GM18505 (cell line): ENCODE measurements around the gene IFI30.
"Not testable (repeated sequence)": the region's sequence is repeated elsewhere in the genome, so short reads cannot be mapped to it uniquely, and the experiment has no call there.

Source experiments
- ATAC-seq: cut with Tn5 transposase; IDR thresholded peaks from one replicate; pipeline ENCODE4 v1.9.1; 2021; ENCODE audit not compliant: unreplicated experiment
- POLR2A ChIP-seq: IDR thresholded peaks from 4 replicates; pipeline ENCODE4 v1.6.1; 2011; ENCODE audit warnings: borderline replicate concordance; ENCODE audit not compliant: insufficient read depth, insufficient read length; ENCODE audit errors: extremely low read depth

The IFI30 gene

DNA sequence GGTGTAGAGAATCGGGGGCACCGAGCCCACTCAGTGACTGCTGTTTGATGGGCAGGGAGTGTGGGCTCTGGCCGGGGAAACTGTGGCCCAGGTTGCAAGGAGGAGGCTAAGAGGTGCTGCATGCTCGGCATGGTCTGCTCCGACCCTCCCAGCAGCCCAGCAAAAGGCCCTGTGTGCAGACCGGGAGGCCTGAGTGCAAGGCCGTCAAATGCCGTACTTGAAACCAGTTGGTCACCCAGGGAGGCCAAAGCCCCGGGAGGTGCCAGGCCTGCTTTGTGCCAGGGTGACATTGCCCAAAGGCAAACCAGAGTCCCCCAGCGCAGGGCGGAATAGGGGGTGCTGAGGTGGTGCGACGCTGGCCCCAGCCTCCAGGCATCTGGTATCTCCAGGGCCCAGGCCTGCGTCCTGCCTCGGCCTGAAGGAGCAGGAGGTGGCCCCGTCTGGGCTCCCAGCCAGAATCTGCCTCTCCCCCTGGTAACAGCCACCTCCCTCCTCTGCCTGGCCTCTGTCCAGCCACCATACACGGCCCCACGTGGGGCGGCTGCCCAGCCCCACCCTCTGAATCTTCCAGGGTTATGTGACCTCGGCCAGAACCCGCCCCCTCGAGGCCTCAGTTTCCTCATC lies 16.7 kb upstream of the IFI30 start:
- no peak for ATAC-seq

DNA sequence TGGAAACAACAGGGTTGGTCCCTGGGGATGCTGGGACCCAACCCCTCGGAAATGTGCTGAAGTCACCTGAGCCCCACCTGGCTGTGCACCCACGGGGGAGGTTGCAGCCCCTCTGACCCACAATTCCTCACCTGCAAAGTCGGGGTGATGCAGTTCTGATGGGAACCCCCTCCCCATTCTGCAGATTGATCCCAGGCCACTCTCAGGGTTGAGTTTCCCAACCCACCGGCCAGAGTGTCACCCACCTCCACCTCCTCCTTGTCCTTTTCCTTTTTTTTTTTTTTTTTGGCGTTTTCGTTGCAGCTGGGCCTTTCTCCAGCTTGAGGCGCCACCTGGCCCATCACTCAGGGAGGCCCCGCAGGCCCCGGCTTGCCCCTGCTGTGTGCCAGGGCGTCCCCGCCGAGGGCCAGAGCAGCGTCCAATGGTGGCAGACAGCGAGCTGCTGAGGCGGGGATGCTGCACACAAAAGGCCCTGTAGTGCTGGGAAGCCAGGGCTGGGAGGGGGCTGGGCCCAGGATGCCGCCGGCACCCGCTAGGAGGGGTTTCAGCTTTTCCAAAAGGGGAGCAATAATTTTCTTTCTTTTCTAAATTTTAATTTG lies 16.0 kb upstream of the IFI30 start:
- no peak for TF ChIP-seq POLR2A
- ATAC-seq, result no peak

More for the DNA sequence above, 16.7 kb upstream of the IFI30 start:
- no peak for TF ChIP-seq POLR2A

DNA sequence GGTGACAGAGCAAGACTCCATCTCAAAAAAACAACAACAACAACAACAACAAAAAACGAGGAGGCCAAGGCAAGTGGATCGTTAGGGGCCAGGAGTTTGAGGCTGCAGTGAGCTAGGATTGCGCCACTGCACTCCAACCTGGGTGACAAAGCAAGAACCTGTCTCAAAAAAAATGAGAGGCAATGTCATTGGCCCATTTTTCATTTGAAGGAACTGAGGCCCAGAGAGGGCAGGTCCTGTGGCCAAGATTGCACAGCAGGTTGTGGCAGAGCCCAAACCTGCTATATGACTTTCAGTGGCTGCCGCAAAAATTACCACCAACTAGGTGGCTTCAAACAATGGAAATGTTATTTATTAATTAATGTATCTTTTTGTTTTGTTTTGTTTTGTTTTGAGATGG lies 15.1 kb upstream of the IFI30 start:
- ATAC-seq, result no peak
- no peak for TF ChIP-seq POLR2A

DNA sequence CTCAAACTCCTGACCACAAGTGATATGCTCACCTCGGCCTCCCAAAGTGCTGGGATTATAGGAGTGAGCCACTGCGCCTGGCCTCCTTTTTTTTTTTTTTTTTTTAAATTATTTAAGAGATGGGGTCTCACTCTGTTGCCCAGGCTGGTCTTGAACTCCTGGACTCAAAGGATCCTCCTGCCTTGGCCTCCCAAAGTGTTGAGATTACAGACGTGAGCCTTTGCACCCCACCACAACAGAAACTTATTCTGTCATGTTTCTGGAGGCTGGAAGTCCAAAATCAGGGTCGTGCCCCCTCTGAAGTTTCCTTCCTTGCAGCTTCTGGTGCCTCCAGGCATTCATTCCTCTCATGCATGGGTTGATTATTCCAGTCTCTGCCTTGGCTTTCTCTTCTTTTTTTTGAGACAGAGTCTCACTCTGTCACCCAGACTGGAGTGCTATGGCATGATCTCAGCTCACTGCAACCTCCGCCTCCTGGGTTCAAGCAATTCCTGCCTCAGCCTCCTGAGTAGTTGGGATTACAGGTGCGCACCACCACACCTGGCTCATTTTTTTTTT lies 14.5 kb upstream of the IFI30 start:
- not testable (repeated sequence) for ATAC-seq

DNA sequence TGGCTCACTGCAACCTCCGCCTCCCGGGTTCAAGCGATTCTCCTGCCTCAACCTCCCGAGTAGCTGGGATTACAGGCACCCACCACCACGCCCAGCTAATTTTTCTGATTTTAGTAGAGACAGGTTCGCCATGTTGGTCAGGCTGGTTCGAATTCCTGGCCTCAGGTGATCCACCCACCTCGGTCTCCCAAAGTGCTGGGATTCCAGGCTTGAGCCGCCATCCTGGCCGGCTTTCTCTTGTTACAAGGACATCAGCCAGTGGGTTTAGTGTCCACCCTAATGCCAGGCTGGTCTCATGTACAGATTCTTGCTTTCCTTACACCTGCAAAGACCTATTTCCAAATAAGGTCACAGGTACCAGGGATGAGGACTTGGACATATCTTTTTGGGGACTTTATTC lies 13.8 kb upstream of the IFI30 start:
- no peak for ATAC-seq
- no peak for TF ChIP-seq POLR2A

DNA sequence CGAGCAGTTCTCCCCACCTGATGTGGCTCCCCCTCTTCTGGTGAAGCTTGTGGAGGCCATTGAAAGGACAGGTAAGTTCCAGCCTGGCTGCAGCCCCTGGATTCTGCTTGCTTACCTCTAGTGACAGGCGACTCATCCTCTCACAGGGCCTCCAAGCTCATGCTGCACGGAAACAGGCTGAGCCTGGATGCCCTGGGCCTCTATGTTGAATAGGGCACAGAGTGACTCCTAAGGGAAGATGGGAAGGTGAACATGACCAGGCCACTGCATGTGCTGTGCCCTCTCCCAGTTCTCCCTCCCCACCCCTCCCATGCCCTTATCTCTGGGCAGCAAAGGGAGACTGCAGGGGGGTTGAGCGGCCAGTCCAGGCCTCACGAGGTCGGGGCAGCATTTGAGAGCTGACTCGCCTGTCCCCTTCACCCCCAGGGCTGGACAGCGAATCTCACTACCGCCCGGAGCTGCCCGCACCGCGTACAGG lies 13.1 kb upstream of the IFI30 start:
- no peak for ATAC-seq
- TF ChIP-seq POLR2A, result no peak

DNA sequence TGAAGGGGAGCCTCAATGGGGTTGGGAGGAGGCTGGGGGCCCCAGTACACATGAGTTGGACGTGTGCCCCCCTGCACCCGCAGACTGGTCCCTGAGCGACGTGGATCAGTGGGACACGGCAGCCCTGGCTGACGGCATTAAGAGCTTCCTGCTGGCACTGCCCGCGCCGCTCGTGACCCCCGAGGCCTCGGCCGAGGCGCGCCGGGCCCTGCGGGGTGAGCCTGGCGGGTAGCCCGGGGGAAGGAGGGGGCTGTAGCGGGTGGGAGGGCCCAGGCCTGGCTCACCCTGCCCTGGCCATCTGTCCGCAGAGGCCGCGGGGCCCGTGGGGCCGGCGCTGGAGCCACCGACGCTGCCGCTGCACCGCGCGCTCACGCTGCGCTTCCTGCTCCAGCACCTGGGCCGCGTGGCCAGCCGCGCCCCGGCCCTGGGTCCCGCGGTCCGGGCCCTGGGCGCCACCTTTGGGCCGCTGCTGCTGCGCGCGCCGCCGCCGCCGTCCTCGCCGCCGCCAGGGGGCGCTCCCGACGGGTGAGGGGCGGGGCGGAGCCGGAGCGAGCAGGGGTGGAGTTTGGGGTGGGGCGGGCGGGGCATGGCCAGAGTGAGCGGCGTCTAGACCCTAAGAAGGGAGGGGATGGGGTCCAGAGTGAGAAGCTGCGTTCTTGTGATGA lies 12.5 kb upstream of the IFI30 start:
- ATAC-seq, result peak; percentile 70
- peak; percentile 74 for TF ChIP-seq POLR2A

DNA sequence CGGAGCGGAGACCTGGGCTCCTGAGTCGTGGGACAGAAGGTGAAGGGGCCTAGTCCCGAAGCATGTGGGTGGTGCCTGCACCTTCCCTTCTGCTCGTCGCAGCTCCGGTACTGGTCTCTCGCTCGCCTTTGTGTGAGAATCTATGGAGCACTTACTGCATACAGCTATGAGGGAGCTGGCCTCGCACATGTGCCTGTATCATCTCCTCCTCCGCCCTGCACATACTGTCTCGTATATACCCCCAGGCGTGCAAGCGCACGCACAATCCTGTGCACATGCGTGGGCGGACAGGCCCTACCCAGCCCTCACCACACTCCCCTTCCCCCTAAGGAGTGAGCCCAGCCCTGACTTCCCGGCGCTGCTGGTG lies 12.0 kb upstream of the IFI30 start:
- ATAC-seq, result no peak

DNA sequence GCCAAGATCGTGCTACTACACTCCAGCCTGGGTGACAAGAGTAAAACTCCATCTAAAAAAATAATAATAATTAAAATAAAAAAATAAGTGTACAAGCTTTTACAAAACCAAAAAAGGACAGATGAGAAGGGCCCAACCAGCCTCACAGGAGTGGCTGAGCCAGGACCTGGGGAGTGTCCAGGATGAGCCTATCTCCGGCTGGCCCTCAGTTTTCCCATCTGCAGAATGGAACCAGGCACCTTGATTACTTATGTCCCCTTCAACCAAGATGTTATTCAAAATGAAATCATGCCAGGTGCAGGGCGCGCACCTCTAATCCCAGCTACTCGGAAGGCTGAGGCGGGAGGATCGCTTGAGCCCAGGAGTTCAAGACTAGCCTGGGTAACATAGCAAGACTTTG lies 9.5 kb upstream of the IFI30 start:
- ATAC-seq, result no peak
- TF ChIP-seq POLR2A, result no peak

More for the DNA sequence above, 12.0 kb upstream of the IFI30 start:
- TF ChIP-seq POLR2A, result no peak

DNA sequence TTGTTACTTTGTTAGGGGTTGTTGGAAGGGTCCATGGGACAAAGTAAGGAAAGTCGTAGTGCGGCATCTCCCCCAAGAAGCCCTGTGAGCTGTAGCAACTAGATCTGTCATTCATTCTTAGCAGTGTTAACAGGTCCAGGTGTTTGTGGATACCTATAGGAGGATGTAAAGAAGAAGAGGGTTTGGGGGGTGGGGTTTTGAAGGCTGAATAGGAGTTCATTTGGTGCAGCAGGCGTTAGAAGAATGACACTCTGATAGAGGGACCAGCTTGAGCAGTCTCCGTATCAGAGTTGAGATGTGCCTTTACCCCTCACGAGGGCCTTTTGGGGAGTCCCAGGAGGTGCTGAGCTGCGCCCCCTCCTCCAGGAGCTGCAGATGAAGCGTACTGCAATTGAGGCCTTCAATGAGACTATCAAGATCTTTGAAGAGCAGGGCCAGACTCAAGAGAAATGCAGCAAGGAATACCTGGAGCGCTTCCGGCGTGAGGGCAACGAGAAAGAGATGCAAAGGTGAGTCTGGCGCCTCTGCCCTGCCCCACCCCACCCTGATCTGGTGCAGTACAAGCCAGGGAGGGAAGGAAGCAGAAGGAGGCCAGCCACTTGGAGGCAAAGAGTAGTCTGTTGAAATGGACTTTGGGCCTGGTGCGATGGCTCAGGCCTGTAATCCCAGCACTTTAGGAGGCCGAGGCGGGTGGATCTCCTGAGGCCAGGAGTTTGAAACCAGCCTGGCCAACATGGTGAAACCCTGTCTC lies 7.6 kb upstream of the IFI30 start:
- ATAC-seq, result no peak
- no peak for TF ChIP-seq POLR2A

DNA sequence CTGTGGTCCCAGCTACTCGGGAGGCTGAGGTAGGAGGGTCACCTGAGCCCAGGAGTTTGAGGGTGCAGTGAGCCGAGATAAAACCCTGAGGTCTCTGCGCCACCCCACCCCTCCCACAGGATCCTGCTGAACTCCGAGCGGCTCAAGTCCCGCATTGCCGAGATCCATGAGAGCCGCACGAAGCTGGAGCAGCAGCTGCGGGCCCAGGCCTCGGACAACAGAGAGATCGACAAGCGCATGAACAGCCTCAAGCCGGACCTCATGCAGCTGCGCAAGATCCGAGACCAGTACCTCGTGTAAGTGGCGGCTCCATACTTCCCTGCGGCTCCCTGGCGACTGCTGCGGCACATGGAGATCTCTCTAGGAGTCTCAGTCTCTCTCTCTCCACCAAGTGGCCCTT lies 6.6 kb upstream of the IFI30 start:
- TF ChIP-seq POLR2A, result no peak
- no peak for ATAC-seq

DNA sequence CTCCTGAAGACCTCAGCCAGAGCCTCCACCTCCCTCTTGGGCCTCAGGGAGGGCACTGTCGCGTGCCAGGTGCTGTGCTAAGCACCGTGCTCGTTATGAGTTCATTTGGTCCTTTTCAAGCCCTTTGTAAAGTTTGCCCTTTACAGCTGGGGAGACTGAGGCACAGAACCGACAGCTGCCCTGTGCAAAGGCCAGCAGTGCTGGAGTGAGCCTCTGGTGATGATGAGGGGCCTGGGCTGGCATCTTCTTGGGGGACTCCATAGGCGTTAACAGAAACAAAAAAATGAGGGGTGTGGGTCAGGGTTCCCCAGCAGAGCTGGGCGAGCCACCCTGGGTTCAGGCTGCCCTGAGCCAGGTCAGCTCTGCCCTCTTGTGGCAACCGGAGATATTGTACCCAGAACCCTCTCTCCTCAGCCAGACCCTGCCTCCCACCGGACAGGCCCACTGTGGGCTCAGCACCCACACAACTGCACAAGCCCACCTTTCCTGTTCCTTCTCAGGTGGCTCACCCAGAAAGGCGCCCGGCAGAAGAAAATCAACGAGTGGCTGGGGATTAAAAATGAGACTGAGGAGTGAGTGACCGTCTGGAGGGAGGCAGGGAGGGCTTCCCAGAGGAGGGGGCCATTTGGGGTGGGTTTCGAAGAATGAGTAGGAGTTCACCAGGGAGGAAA lies 5.5 kb upstream of the IFI30 start:
- ATAC-seq, result no peak
- TF ChIP-seq POLR2A, result no peak
